ENCODE data around the gene OXCT1.
"Not testable (repeated sequence)": the region's sequence is repeated elsewhere in the genome, so short reads cannot be mapped to it uniquely, and the experiment has no call there.

The OXCT1 gene

DNA sequence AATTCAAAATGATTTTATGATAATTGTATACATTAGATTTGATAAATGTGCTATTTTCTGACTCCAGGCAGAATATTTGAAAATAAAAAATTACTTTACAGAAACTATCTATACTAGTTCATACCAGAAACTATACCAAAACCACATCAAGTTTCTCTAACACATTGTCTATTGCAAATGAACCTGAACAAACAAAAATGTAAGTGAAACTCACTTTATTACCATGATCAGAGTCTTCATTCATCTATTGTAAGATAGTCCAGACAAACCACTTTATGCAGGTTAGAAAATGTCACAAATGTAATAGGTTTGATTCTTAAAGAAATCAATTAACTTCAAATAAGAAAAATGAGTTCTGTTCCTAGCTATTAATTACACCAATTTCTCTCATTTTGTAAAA lies 99.4 kb downstream of the OXCT1 start:
- no peak for DNase-seq

DNA sequence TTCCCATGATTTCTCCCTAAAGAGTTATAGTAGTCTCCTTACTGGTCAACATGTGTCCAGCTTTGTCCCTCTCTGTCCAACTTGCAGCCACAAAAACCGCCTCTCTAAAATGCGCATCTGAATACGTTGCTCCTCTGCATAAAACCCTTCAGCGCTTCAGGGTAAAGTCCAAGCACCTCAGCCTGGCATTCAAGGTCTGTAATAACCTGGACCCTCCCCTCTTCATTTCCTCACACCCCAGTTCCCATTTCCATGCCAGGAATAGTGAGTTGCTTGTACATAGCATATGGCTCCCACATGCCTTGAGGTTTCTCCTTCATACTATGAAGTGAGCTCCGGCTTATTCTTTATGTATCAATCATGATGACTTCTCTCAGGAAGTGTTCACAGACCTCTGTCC lies 101.5 kb downstream of the OXCT1 start:
- DNase-seq: no peak

DNA sequence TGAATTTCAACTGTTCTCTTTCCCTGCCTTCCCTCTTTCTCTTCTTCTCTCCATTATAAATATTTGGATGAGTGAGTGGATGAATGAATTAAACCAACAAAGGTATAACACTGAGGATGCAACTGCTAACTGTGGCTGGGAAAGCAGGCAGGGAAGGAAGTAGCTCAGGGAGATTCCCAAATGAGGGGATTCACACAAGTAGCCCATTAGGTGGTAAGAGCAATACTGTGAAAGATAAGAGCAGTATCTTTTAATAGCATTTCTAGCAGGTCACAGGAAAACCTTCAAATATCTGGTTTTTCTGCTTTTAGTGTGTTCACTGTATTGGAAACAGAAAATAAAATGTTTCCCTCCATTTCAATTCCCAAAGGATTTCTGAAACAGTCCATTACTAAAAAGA lies 105.6 kb downstream of the OXCT1 start:
- no peak for DNase-seq

DNA sequence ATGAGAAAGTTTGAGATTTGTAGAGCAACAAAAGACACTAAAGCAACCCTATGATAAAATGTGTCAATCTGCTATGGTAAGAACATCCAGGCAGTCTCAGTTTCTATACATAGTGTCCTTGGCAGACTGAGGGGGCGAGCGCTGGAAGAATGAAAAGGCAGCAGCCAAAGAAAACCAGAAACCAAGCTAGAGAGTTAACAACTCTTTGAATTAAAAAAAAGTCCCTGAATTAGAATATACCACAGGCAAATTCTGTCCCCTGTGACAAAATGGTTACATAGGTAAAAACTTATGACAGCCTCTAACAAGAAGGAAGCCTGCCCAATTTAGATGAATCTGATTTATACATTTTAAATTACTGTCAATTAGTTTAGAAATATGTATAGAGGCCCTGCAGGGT lies 106.7 kb downstream of the OXCT1 start:
- DNase-seq: no peak

DNA sequence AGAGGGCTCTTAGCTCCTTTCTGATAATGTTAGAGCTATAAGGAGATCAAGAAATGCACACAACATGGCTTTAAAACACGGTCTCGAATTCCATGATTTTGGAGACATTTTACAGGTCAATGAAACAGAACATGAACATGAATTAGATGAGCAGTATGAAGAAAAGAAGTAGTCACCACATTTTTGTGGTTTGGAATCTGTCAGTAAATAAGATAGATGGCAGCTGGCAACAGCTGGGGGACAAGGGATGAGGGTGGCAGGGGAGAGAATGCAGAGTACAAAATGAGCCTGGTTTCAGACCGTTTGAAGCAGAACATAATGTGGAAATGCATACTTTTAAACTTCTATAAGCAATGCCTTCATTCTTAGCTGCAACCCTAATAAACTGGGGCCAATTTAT lies 107.1 kb downstream of the OXCT1 start:
- no peak for DNase-seq

DNA sequence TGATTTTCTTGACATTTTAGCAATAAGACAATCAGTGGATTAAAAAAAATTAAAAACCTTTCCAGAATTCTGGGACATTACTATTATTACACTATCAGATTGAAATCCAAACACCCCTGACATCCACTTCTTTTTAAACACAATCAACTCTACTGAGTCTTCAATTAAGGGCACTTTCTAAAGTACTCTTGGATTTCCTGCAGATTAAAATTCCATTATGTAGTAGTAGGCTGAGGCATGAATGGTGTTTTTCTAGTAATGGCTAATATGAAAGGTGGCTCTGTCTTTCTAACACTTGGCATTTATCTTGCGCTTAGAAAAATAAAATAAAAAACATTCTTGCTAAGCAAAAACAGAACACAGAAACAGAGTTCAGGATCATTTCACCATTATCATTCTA lies 107.8 kb downstream of the OXCT1 start:
- no peak for DNase-seq

DNA sequence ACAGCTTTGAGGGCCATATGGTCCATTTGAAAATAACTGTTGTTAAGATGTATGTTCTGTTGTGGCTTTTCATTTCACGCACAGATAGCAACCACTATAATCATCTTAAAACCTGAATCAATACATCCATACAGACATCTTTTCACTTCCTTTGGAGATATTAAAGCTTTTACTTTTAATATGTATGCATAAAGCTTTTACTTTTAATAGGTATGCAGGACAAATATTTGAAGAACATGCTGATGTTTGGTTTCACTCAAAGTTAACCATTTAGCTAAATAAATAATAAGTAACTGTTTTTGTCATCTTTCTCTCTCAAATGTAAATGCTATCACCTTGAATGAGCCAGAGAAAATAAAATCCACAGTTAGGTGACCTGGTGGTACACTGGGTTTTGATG lies 108.6 kb downstream of the OXCT1 start:
- DNase-seq: no peak

DNA sequence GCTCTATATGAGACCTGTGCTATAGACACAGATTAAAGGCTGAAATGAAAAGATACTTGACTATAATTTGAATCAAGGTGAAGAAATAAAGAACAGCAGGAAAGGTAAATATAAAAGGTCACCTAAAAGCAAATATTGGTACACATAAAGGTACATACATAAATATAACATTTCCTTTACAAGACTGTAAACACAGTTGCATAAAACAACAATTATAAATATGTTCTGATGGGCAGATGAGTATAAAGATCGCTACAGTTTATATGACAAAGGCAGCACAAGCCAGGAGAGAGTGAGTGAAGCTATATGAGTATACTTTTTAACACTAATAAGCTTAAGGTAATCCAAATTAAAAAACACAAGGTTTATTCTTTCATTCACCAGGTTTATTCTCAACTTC lies 114.5 kb downstream of the OXCT1 start:
- DNase-seq: no peak

DNA sequence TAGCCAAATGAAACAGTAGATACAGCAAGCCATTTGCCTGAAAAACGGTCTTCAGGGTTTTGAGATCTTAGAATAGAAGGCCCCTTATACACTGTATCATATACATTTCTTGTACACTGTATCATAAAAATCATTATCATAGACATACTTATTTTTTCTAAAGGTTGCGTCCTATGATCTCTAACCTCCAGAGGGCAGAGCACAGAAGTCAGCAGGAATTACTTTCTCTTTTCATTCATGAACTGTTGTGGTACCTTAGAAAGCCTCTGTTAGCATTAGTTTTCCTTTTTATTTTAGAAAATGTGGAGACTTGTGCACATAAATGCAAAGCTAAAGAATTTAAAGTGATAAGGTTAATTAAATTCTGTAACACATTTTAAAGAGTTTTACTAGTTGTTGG lies 115.4 kb downstream of the OXCT1 start:
- DNase-seq: no peak

DNA sequence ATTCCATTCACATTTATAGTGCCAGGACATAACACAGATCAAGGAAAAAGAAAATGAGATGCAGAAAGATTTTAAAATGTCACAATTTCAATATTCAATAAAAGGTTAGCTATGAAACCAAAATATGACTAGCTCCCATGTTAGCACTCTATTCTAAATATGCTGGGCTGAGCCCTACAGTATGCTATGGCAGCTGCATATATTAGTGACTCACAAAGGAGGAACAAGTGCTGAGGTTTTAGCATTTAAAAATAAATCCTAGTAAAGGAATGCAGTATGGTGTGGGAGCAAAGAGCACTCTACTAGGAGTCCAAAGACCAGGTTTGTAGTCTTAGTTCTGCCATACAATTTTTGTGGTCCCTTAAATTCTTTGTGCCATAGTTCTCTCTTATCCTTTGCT lies 118.4 kb downstream of the OXCT1 start:
- no peak for DNase-seq

DNA sequence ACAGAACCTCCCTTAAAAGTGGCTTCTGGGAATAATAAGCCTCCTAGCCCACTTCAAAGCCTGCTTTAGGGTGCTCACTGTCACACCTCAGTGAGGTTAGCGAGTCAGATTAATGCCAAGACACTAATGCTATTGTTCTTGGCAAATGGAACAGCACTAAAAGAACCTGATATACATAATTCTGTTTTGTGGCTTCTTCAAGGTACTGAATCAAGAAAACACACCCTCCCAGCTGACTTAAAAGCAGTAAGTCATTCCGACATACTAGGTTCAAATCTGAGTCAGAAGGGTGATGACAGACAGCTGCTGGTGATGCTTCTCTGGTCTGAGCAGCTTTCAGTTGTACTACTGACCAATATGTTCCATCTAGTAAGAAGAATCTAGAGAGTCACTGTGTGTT lies 121.6 kb downstream of the OXCT1 start:
- DNase-seq: no peak

DNA sequence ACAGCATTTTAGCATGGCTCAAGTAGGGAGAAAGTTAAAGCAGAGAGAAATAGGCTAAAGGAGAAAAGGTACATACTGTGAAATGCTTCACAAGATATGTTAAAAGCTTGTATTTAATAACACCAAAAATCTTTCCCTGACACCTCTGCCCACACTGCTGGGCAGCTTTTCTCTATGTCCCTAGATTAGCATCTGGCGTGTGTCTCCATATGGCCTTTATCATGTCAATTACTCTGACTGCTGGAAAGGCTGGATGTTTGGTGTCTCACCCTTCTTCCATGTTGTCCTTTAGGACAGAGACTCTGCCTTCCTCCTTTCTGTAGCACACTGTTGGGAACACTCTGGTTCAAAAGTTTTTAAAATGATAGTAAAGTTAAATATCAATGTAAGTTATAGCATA lies 122.5 kb downstream of the OXCT1 start:
- DNase-seq: no peak

DNA sequence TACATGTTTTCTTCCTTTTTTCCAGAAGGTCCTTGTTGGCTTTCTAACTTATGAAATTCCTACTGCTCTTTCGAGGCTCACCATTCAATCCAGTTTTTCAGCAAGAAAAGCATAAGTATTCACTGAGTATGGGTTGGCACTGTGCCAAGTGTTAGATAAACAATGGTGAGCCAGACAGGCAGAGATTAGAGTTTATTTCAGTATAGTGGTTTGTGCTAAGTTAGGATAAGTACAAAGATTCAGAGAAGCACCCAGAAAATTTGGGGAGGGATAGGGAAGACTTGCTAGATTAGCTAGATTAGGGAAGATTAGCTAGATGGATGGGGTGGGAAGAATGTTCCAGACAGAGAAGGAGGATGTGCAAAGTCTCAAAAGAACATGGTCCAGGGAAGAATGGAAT lies 122.9 kb downstream of the OXCT1 start:
- DNase-seq: no peak

DNA sequence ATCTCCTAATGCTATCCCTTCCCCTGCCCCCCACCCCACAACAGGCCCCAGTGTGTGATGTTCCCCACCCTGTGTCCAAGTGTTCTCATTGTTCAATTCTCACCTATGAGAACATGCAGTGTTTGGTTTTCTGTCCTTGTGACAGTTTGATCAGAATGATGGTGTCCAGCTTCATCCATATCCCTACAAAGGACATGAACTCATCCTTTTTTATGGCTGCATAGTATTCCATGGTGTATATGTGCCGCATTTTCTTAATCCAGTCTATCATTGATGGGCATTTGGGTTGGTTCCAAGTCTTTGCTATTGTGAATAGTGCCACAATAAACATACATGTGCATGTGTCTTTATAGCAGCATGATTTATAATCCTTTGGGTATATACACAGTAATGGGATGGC lies 127.6 kb downstream of the OXCT1 start:
- not testable (repeated sequence) for DNase-seq

DNA sequence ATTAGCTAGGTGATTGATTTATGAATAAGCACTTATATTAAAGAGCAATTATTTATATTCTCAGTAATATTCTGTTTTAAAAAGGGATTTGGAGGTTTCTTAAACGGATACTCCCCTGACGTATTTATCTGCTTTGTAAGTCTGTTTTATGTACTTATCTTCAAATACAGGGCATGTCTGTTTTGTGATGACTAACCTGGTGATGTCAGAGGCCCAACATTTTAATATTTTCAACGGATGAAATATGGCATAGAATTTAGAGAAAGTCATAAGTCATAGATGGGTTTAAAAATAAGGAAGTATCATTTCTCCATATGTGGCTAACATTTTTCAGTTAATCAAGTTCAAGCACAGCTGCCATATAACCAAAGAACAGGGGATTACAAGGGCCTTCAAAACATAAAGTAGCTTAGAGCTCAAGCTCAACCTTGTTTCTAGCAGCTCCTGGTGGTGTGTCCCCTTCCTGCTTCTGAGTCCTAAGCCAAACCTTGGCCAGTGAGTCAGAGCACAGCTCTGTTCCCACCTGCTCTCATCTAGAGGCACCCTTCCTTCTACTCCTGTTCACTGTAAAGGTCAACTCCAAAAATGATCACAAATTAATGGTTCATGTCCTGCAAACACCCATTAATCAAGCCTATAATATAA lies 131.4 kb downstream of the OXCT1 start:
- DNase-seq: no peak

DNA sequence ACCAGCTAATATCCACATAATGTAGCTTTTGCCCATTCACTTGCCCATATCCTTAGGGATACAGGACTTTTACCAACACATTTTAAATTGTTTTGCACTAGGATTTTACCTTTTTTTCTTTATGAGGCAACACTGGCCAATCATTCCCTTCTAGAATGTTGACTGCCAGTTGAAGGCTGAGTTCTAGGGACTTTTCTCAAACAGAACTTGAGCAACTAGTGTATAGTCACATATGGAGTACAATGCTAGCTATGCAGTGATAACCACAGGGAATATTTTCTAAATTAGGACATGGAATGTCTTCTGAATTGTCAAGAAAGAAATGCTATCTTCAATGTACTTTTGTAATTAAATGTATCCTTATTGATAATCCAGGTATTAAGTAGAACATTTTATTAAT lies 133.6 kb downstream of the OXCT1 start:
- DNase-seq: no peak

DNA sequence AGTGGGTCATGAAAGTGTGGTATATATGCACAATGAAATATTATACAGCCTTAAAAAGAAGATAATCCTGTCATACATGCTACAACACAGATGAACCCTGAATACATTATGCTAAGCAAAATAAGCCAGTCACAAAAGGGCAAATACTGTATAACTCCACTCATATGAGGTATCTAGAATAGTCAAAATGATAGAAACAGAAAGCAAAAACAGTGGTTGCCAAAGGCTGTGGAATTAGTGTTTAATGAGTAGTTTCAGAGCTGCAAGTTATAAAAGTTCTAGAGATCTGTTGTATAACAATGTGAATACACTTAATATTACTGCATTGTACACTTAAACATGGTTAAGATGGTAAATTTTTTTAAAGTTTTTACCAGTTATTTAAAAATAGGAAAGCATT lies 135.0 kb downstream of the OXCT1 start:
- no peak for DNase-seq

DNA sequence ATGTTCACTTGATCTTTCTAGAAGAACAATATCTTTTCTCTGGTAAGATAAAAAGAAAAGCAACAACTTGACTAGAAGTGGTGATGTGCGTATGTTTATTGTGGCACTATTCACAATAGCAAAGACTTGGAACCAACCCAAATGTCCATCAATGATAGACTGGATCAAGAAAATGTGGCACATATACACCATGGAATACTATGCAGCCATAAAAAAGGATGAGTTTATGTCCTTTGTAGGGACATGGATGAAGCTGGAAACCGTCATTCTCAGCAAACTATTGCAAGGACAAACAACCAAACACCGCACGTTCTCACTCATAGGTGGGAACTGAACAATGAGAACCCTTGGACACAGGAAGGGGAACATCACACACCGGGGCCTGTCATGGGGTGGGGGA lies 140.8 kb downstream of the OXCT1 start:
- DNase-seq: not testable (repeated sequence)

DNA sequence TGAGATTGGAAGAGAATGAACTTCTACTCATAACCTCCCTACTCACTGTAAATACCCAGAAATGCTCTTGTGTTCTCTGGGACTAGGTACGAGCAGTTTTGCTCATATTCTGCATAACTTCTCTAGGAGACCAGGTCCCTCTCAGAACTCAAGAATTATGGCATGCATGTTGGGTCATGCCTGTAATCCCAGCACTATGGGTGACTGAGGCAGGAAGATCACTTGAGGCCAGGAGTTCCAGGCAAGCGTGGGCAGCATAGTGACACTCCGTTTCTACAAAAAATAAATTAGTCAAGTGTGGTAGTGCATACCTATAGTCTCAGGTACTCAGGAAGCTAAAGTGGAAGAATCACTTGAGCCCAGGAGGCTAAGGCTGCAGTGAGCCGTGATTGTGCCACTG lies 141.9 kb downstream of the OXCT1 start:
- no peak for DNase-seq

DNA sequence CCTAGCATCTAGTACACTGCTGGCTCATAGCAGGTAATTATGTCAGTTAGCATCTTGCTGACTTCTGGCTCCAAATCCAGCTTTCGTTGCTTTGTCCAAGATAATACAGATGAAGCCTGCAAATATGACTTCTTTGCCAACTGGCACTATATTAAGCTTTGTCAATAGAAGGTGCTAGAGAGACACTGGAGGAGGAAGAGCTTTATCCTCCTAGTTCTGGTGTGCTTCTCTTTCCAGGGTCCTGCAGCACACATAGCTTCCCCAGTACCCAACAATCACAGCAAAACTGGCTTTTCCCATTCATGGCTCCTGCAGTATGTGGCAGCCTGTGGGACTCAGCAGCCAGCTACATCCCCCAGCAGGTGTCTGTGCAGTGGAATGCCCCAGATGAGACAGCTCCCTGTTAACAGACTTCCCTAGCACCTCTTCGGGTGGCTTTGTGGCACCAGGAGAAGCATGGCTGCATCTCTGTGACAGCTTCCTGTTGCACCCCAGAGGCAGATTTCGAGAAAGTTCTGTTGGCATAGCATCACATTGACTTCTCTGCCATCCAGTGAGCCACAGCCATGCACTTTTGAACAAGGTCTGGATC lies 147.8 kb downstream of the OXCT1 start:
- DNase-seq: no peak

DNA sequence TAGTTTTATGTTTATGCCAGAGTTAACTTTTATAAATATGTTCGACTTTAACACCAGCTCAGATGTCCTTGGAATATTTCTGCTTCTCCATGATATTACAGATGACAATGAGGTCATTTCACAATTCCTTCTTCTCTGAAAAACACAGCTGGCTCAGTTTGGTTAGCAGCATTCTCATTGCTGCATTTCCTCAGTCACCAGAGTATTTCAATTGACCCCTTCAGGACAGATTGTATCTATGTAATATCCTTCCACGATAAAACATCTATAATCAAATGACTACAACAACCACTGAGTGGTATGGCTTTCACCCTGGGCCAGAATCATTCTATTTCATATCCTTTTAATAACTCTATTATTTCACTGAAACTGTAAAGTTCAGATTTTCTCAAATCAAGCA lies 148.7 kb downstream of the OXCT1 start:
- DNase-seq: no peak

DNA sequence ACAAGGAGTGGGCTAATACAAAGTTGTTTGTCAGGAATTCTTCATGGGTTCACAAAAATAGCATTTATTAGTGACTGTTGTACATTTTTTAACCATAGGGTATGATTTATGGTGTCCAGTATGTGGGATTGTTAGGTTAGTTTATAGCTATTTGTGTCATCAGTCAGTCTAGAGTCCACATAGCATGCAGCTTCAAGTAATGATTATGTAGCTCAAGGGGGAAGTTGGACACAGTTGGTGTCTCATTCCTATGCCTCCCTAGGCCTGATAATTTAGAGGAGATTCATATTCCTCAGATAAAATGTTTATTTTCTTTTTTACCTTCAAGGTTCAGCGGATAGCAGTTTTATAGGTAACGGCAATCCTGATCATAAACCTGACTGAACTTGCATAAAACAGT lies 153.8 kb downstream of the OXCT1 start:
- DNase-seq: no peak

DNA sequence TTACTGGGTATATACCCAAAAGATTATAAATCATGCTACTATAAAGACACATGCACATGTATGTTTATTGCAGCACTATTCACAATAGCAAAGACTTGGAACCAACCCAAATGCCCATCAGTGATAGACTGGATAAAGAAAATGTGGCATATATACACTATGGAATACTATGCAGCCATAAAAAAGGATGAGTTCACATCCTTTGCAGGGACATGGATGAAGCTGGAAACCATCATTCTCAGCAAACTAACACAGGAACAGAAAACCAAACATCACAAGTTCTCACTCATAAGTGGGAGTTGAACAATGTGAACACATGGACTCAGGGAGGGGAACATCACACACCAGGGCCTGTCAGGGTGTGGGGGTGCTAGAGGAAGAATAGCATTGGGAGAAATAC lies 155.8 kb downstream of the OXCT1 start:
- DNase-seq: not testable (repeated sequence)

DNA sequence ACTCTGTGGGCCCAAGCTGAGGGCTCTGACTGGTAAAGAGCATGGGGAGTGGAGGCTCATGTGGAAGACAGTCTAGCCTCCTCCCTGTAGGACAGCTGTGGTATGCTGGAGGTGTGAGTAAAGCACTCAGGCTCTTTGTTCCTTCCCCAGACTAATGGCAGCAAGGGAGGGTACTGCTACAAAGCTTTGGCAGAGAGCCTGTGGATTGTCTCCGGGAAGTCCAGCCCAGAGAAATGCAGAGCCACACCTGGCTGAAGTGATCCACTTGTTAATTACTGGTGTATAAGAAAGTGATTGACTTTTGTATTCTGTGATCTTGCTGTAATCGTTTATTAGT lies 161.7 kb downstream of the OXCT1 start:
- DNase-seq: no peak

DNA sequence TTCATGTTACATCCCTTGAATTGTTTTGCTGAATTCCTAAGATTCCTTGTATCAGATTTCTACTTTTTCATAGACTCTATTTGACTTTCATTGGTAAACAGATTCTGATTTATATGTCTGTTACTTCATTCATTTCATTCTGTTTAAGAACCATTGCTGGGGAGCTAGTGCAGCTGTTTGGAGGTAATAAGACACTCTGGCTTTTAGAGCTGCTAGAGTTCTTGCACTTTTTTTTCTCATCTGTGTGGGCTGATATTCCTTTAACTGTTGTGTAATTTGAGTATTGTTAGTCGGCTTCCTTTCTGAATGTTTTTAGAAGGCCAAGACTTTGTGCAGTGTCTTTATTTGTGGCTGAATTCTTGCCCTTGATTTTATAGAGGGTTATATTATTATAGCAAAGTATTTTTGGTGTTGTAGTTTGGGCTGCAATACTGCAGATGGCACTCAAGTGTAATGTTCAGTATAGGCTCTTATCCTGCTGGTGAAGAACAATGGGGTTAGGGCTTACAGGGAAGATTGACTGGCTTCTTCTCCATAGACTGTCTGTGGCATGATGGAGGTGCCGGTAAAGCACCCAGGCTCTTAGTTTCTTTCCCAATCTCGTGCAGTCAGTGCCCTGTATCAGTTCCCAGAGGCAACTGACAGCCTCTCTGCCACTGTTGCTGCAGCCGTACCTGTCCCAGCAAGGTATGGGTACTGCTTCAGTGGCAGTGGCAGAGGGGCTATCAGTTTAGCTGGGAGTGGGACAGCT lies 162.2 kb downstream of the OXCT1 start:
- DNase-seq: peak; percentile 82

Measured in NCI-H748 treated with DMSO at 0.1 percent for 48 hours (cell line).